Uterus (tissue), 2 donors: Measurements from ENCODE around the gene C14orf132.

Experiments used
- POLR2A ChIP-seq, 2 donors: fragments of 450-650 bp; IDR thresholded peaks; one replicate each; pipeline ENCODE4 v1.6.1; 2016; ENCODE audit warnings: antibody characterized with exemption in 2 of 2, mild to moderate bottlenecking in 1 of 2, moderate library complexity in 1 of 2
- TF ChIP-seq, protein P1 (sequence below), 4 experiments: fragments of 200-600 bp in 2 of 4; fragments of 450-650 bp in 2 of 4; sonication (generic) in 2 of 4; IDR thresholded peaks; one replicate each; pipeline ENCODE4 v1.5.1; 2016 to 2019; ENCODE audit warnings: antibody characterized with exemption in 4 of 4, mild to moderate bottlenecking in 2 of 4, moderate library complexity in 1 of 4

- TF ChIP-seq, protein P1, sequence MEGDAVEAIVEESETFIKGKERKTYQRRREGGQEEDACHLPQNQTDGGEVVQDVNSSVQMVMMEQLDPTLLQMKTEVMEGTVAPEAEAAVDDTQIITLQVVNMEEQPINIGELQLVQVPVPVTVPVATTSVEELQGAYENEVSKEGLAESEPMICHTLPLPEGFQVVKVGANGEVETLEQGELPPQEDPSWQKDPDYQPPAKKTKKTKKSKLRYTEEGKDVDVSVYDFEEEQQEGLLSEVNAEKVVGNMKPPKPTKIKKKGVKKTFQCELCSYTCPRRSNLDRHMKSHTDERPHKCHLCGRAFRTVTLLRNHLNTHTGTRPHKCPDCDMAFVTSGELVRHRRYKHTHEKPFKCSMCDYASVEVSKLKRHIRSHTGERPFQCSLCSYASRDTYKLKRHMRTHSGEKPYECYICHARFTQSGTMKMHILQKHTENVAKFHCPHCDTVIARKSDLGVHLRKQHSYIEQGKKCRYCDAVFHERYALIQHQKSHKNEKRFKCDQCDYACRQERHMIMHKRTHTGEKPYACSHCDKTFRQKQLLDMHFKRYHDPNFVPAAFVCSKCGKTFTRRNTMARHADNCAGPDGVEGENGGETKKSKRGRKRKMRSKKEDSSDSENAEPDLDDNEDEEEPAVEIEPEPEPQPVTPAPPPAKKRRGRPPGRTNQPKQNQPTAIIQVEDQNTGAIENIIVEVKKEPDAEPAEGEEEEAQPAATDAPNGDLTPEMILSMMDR (IDR thresholded peaks at IDR 0.05) = no peak
- TF ChIP-seq POLR2A (IDR thresholded peaks at IDR 0.05) = no peak
Measured at GRCh38 chr14:96114002-96114401, 74.8 kb downstream of the C14orf132 start.
